Thoracic aorta (tissue), 2 donors: Measurements from ENCODE around the gene HMGN4. TPM values are rescaled to one million over a fixed set of nuclear protein-coding genes. Genes with fewer than 3 reads are reported as not detected.

Source experiments
- ATAC-seq: fragments of 150-250 bp; one replicate; pipeline ENCODE4 v1.8.0; 2017; ENCODE audit warnings: low read depth; ENCODE audit not compliant: insufficient number of reproducible peaks, low FRiP score
- DNase-seq: peaks from one replicate; pipeline ENCODE4 v3.0.0-alpha.2; 2020; ENCODE audit warnings: low spot score
- H3K27ac ChIP-seq, 2 donors: fragments of 200-600 bp; sonication (generic); 1 replicate in 1 of 2; 2 replicates in 1 of 2; pipeline ENCODE4 v1.5.1; 2016; ENCODE audit warnings: mild to moderate bottlenecking in 2 of 2, moderate library complexity in 2 of 2
- H3K27me3 ChIP-seq: fragments of 200-600 bp; sonication (generic); replicated peaks from 2 replicates; pipeline ENCODE4 v1.6.0; 2016; ENCODE audit warnings: mild to moderate bottlenecking; ENCODE audit not compliant: insufficient read depth
- H3K36me3 ChIP-seq: fragments of 200-600 bp; sonication (generic); one replicate; pipeline ENCODE4 v1.5.1; 2016
- H3K4me1 ChIP-seq, 2 donors: fragments of 200-600 bp; sonication (generic); 1 replicate in 1 of 2; 2 replicates in 1 of 2; pipeline versions ENCODE4 v1.5.1 to v1.6.0; 2016; ENCODE audit warnings: low read depth in 2 of 2, mild to moderate bottlenecking in 1 of 2; ENCODE audit not compliant: control insufficient read depth in 1 of 2
- H3K4me3 ChIP-seq: fragments of 200-600 bp; sonication (generic); 2 replicates; pipeline ENCODE4 v1.5.1; 2016; ENCODE audit warnings: mild to moderate bottlenecking
- H3K9me3 ChIP-seq: fragments of 200-600 bp; sonication (generic); 2 replicates; pipeline ENCODE4 v1.5.1; 2016
- CTCF ChIP-seq: fragments of 200-600 bp; sonication (generic); IDR thresholded peaks from one replicate; pipeline ENCODE4 v1.5.1; 2019; ENCODE audit warnings: antibody characterized with exemption
- total RNA-seq, 2 donors: library from RNA; depleted of rRNA; stranded (reverse); fragments of >200 nt; gene quantifications; one replicate each; pipeline versions ENCODE4 v1.1.0 to v1.2.3, GENCODE V29; 2016

HMGN4 gene
- total RNA-seq, 2 donors from 2014 or later = 41.3 to 45.9 TPM

DNA sequence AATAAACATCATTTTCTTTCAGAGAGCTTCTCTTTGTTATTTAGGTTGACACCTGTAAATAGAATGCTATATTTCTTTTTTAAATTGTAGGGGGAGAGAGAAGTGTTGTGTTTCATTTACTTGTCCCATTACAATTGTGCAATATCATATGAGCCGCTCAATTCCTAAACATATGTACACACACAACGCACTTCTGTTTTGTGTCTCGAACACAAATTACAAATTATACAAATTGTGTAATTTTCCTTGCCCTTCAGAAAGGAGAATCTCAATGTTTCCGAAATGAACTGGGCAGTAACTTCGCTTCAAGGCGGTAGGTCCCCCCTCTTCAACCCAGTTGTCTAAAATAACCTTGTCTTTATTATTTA lies 55.9 kb downstream of the HMGN4 start:
- Histone ChIP-seq H3K27me3 (no peaks in the 10 kb centered on the region), H3K4me1 (peaks cover 6 to 15% of the 10 kb centered on the region in 2 donors), H3K9me3 (no peaks in the 10 kb centered on the region), H3K36me3 (peaks cover 7% of the 10 kb centered on the region), H3K27ac (no peak overlapping the region), H3K4me3 (no peak overlapping the region)
- ATAC-seq (no peak), DNase-seq (no peak)
- no peak for TF ChIP-seq CTCF

- peaks cover 6 to 15% of the 10 kb centered on the region in 2 donors for H3K4me1 ChIP-seq
- peak overlapping the region; percentile 68 to 87 for H3K27ac ChIP-seq
- ATAC-seq (no peak), DNase-seq (no peak)
- no peaks in the 10 kb centered on the region for H3K27me3 ChIP-seq
- TF ChIP-seq CTCF = no peak
- peaks cover 7% of the 10 kb centered on the region for H3K36me3 ChIP-seq
- H3K4me3 ChIP-seq = peak overlapping the region; percentile 79
- H3K9me3 ChIP-seq = no peaks in the 10 kb centered on the region
Observed at GRCh38 chr6:26594730-26595632, 56.8 kb downstream of the HMGN4 start.

DNA sequence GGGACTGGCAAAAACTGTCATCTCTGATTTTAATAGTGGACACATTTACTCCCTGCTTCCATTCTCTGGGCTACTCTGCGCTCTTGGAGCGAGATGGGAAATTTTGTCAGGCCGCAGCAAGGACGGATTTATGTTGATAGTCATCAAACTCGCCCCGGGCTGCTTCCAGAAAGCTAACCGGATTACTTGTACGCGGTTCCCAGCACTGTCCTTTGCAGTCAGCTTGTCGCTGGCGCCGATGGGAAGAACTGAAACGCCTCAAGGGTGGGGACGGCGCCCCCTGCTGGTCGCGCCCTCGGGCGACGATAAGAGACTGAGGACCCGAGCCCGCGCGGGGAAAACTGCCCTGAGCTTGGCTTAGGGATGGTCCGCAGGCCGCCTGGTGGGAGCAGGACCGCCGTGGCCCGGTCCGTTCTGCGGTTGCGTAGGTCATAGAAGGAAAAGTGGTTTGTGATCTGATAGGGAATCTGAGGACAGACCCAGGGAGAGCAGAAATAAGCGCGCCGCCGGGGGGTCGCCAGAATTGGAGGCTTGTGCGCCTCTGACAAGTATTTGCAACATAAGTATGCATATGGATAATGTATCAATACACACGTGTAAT lies 57.6 kb downstream of the HMGN4 start:
- H3K4me1 ChIP-seq = peaks cover 6 to 15% of the 10 kb centered on the region in 2 donors
- peak; percentile 95 for TF ChIP-seq CTCF
- peak; percentile 76 for DNase-seq
- H3K27me3 ChIP-seq = no peaks in the 10 kb centered on the region
- peak overlapping the region; percentile 68 to 87 for H3K27ac ChIP-seq
- H3K36me3 ChIP-seq = peaks cover 7% of the 10 kb centered on the region
- peak overlapping the region; percentile 79 for H3K4me3 ChIP-seq
- H3K9me3 ChIP-seq = no peaks in the 10 kb centered on the region
- ATAC-seq = peak; percentile 66

Other genes starting within 250 kb of the HMGN4 start
- 10 to 100 TPM; 11.4 to 21.2 TPM for gene BTN3A2, start 173.2 kb upstream of the HMGN4 start, total RNA-seq
- gene BTN2A2, start 155.3 kb upstream of the HMGN4 start, total RNA-seq = 10 to 100 TPM; 18.8 to 26.1 TPM
- 10 to 100 TPM; 11.9 to 13.5 TPM for gene BTN3A1, start 136.1 kb upstream of the HMGN4 start, total RNA-seq
- 10 to 100 TPM; 24.4 to 27.1 TPM for gene BTN3A3, start 97.9 kb upstream of the HMGN4 start, total RNA-seq
- 10 to 100 TPM; 22.9 to 24.5 TPM for gene BTN2A1, start 80.4 kb upstream of the HMGN4 start, total RNA-seq
- not detected for gene BTN1A1, start 38.1 kb upstream of the HMGN4 start, total RNA-seq
- gene ABT1, start 58.6 kb downstream of the HMGN4 start, total RNA-seq = 10 to 100 TPM; 11.8 to 17.1 TPM
- 10 to 100 TPM; 18.1 to 18.6 TPM for gene ZNF322, start 121.4 kb downstream of the HMGN4 start, total RNA-seq